Pancreas (tissue), 10 donors: Measurements from ENCODE around the gene ARMC12. TPM values are rescaled to one million over a fixed set of nuclear protein-coding genes. Genes with fewer than 3 reads are reported as not detected.

ENCODE experiments used
- ATAC-seq, 4 donors: fragments of 200-7000 bp; cut with Tn5 transposase; one replicate each; pipeline versions ENCODE4 v1.8.0 to v1.9.1; 2020; ENCODE audit warnings: mild to moderate bottlenecking in 4 of 4, moderate library complexity in 4 of 4
- DNase-seq, 6 donors: peaks; one replicate each; pipeline ENCODE4 v3.0.0-alpha.2; 2020
- FAIRE-seq: peaks from 2 replicates; lab custom pipeline; 2012; peaks lifted over from hg19 to GRCh38; lab: Jason Lieb, UNC
- H3K27ac ChIP-seq, 4 donors: fragments of 200-600 bp; sonication (generic); 1 replicate in 3 of 4; 2 replicates in 1 of 4; pipeline versions ENCODE4 v1.5.0 to v1.8.0; 2020
- H3K27me3 ChIP-seq, 4 donors: fragments of 200-600 bp; one replicate each; pipeline ENCODE4 v1.8.0; 2021
- H3K36me3 ChIP-seq, 3 donors: fragments of 200-600 bp; sonication (generic) in 1 of 3; one replicate each; pipeline versions ENCODE4 v1.5.0 to v1.8.0; 2020 to 2021
- H3K4me1 ChIP-seq, 3 donors: fragments of 200-600 bp; one replicate each; pipeline ENCODE4 v1.8.0; 2021
- H3K4me3 ChIP-seq, 4 donors: fragments of 200-600 bp; sonication (generic) in 2 of 4; one replicate each; pipeline versions ENCODE4 v1.5.0 to v1.8.0; 2020 to 2021
- H3K9me3 ChIP-seq, 4 donors: fragments of 200-600 bp; one replicate each; pipeline ENCODE4 v1.8.0; 2021
- WGBS, 2 donors: extraction: QIAGEN DNeasy Blood & Tissue Kit; methylation state at CpG; one replicate each; pipeline ENCODE4 v1.1.7; 2013; 5-methylcytosine and 5-hydroxymethylcytosine counted together
- intact Hi-C, 3 donors: fragments of 100-400 bp; cut with DNase I; formaldehyde crosslinking; loops; one replicate each; pipeline versions ENCODE4 v1.11.1 to v1.14.2; 2022
- polyA plus RNA-seq, 2 donors: library from polyadenylated mRNA; stranded (reverse); fragments of 200-250 nt; gene quantifications; one replicate each; pipeline ENCODE4 v1.2.3, GENCODE V29; 2013
- total RNA-seq, 6 donors: library from RNA; stranded (reverse); fragmentation: NEBNext Ultra II Directional in 4 of 6; extraction: Animal tissue kit (Norgen Biotek cat#: 25700) in 4 of 6; gene quantifications; one replicate each; pipeline versions ENCODE4 v1.2.1 to v1.2.4, GENCODE V29; 2021 to 2023
- TF ChIP-seq, protein P1 (sequence below), 4 donors: fragments of 200-600 bp; sonication (generic) in 3 of 4; IDR thresholded peaks; one replicate each; pipeline versions ENCODE4 v1.5.0 to v1.8.0; 2021; ENCODE audit warnings: antibody characterized with exemption in 4 of 4
- donor health status: healthy with polysubstance abuse.
- donor health status: DM: no; HTN: no; CAD: no; lungs with moderate emphysema.
- donor health status: DM: no; HTN: no; CAD: no.
- donor health status: control.
- donor health status: control.
- donor health status: Bipolar disorder and iron deficiency.
- donor health status: DM: yes; HTN: yes; CAD: no.
- donor health status: DM: no; HTN: no; CAD: no.
- donor health status: DM: no; HTN: no; CAD: no.
- donor health status: DM: yes; HTN: yes; CAD: no.

Gene ARMC12
- total and polyA plus RNA-seq, 8 donors, result 0.12 to 2.6 (median 0.57) TPM

DNA sequence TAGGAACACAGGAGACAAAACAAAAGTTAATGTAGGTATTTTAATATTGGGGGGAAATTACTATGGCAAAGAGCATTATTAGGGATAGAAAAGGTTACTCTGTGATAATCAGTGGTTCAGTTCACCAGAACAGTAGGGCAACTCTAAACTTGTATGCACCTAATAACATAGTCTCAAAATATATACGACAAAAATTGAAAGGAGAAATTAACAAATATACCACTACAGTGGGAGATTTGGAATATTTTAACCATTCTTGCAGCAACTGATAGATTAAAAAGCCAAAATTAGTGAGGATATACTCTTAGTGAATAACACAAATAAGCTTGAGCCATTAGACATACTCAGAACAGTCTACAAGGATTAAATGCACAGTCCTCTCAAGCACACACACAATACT is 11.0 kb downstream of the ARMC12 start:
- H3K9me3 ChIP-seq, result no peaks in the 10 kb centered on the region
- DNase-seq (no peak), FAIRE-seq (no peak), ATAC-seq (no peak)
- WGBS, 2 donors, result 96 to 100% methylated on average over 1 of the region's 1 CpG
- H3K27me3 ChIP-seq, result no peaks in the 10 kb centered on the region
- TF ChIP-seq, protein P1, sequence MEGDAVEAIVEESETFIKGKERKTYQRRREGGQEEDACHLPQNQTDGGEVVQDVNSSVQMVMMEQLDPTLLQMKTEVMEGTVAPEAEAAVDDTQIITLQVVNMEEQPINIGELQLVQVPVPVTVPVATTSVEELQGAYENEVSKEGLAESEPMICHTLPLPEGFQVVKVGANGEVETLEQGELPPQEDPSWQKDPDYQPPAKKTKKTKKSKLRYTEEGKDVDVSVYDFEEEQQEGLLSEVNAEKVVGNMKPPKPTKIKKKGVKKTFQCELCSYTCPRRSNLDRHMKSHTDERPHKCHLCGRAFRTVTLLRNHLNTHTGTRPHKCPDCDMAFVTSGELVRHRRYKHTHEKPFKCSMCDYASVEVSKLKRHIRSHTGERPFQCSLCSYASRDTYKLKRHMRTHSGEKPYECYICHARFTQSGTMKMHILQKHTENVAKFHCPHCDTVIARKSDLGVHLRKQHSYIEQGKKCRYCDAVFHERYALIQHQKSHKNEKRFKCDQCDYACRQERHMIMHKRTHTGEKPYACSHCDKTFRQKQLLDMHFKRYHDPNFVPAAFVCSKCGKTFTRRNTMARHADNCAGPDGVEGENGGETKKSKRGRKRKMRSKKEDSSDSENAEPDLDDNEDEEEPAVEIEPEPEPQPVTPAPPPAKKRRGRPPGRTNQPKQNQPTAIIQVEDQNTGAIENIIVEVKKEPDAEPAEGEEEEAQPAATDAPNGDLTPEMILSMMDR (IDR thresholded peaks at IDR 0.05), result no peak
- no peak overlapping the region for H3K27ac ChIP-seq
- H3K36me3 ChIP-seq, result no peaks in the 10 kb centered on the region
- H3K4me3 ChIP-seq, result no peak overlapping the region
- intact Hi-C loops, result loop anchor here in 1 of 3 donors (10.0 kb wide), 1 partner anchor 163 kb away; no protein-coding TSS in a partner anchor
- H3K4me1 ChIP-seq, result no peaks in the 10 kb centered on the region

DNA sequence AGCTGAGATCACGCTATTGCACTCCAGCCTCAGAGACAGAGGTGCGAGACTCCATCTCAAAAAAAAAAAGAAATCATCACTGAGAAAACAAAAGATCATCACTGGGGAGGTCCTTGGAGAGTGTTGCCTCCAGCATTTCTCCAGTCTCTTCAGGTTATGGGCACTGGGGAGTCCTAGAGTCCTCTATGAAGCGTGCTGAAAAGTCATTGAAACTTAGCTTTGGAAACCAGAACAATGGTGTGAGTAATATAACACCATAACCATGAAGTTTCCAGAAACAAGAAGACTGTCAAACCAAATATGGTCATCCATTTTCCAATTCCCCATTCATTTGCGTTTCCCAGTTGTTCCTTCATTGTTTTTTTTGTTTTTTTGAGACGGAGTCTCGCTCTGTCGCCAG is 13.7 kb downstream of the ARMC12 start:
- Histone ChIP-seq H3K4me3 (no peak overlapping the region), H3K36me3 (no peaks in the 10 kb centered on the region), H3K9me3 (no peaks in the 10 kb centered on the region), H3K27ac (no peak overlapping the region), H3K4me1 (peaks cover 0 to 5% (median 0%) of the 10 kb centered on the region in 3 donors), H3K27me3 (no peaks in the 10 kb centered on the region)
- TF ChIP-seq, protein P1 (IDR thresholded peaks at IDR 0.05), result no peak
- 93 to 95% methylated on average over 7 of the region's 7 CpGs for WGBS, 2 donors
- intact Hi-C loops, result no loop called here
- FAIRE-seq (no peak), ATAC-seq (no peak), DNase-seq (no peak)

DNA sequence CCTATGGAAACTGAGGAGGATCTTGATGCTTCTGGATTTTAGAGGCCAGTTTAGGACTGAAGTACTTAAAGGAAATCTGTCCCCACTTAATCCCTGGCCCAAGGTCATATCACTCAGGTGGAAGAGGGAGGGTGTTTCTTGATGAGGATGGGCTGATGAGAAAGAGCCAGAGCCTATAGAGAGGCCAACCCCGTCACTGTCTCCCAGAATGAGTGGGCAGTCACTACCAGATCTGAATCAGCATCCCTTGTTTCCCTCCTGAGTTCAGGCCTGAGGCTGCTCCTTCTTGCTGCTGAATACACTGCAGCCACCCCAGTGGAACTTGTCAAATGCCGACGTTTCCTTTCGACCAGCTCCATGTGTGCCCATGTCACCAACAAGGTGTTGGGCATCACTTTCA is 14.8 kb downstream of the ARMC12 start:
- no peak overlapping the region for H3K4me3 ChIP-seq
- H3K36me3 ChIP-seq, result no peaks in the 10 kb centered on the region
- FAIRE-seq (no peak), DNase-seq (no peak), ATAC-seq (no peak)
- TF ChIP-seq, protein P1 (IDR thresholded peaks at IDR 0.05), result no peak
- H3K4me1 ChIP-seq, result peaks cover 0 to 5% (median 0%) of the 10 kb centered on the region in 3 donors
- 64 to 81% methylated on average over 4 of the region's 4 CpGs for WGBS, 2 donors
- intact Hi-C loops, result no loop called here
- no peaks in the 10 kb centered on the region for H3K27me3 ChIP-seq
- no peaks in the 10 kb centered on the region for H3K9me3 ChIP-seq
- H3K27ac ChIP-seq, result no peak overlapping the region

DNA sequence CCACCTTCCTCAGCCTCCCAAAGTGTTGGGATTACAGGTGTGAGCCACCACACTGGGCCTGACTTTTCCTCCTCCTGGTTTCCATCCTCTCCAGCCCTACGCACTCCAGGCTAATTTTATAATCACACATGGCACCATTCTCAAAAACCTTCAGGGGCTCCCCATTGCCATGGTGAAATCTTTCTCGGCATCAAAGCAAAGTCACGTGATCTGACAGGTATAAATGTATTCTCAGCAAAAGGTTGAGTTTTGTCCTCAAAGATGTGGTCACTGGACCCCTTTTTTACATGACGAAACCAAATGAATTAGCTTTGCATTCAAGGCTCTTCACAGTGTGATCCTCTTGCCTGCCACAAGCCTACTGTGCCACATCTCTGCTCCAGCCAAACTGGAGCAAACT is 15.5 kb downstream of the ARMC12 start:
- no peak for ATAC-seq
- DNase-seq, result no peak
- Histone ChIP-seq H3K4me1 (peaks cover 0 to 5% (median 0%) of the 10 kb centered on the region in 3 donors), H3K9me3 (no peaks in the 10 kb centered on the region), H3K27ac (no peak overlapping the region), H3K4me3 (no peak overlapping the region), H3K27me3 (no peaks in the 10 kb centered on the region), H3K36me3 (no peaks in the 10 kb centered on the region)
- no peak for FAIRE-seq
- TF ChIP-seq, protein P1 (IDR thresholded peaks at IDR 0.05), result no peak
- intact Hi-C loops, result no loop called here
- 86 to 89% methylated on average over 4 of the region's 4 CpGs for WGBS, 2 donors

DNA sequence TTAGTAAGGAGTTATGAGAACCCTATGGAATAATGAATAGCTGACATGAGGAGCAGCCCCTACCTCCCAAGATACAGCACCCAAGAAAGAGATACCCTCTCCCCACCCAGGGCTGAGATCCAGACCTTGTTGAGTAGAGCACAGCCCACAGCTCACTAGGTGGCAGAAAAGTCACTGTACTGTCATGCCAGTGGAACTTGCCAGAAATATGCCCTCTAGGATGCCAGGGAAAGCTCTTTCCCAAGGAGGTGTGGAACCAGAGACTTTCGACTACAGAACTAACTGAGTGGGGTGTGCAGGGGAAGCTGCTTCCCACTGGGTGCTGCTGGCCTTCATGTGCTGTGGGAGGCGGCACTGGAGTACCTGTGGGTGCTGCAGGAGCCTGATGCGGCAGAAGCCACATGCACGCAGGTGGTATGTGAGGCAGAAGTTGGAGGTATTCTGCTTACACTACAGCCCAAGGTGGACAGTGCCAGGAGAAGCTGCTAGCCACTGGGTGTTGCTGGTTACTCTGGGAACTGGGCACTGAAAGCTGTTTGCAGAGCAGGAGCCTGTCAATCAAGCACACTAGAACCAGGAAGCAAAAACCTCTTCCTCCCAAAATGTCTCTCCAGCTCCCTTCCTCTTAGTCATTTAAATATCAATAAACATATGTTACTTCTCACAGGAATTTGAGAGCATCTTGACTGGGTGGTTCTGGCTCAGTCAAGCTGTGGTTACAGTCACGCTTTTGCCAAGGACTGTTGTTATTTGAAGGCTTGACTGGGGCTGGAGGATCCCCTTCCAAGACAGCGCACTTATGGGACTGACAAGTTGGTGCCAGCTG is 17.8 kb downstream of the ARMC12 start:
- ATAC-seq (peak; percentile 90 to 97 (median 96)), DNase-seq (peak in 4 of 6 donors; percentile 60 to 69 (median 66))
- no peaks in the 10 kb centered on the region for H3K36me3 ChIP-seq

More for the DNA sequence above, 17.8 kb downstream of the ARMC12 start:
- Histone ChIP-seq H3K4me1 (peaks cover 0 to 5% (median 0%) of the 10 kb centered on the region in 3 donors), H3K9me3 (no peaks in the 10 kb centered on the region), H3K27me3 (no peaks in the 10 kb centered on the region), H3K4me3 (no peak overlapping the region), H3K27ac (peak overlapping the region in 2 of 4 donors; percentile 31 to 58)
- no peak for FAIRE-seq
- WGBS, 2 donors, result 59 to 60% methylated on average over 6 of the region's 6 CpGs
- TF ChIP-seq, protein P1 (IDR thresholded peaks at IDR 0.05), result no peak
- intact Hi-C loops, result no loop called here
